ENCODE measurements around the gene SNRNP35.

Gene SNRNP35

DNA sequence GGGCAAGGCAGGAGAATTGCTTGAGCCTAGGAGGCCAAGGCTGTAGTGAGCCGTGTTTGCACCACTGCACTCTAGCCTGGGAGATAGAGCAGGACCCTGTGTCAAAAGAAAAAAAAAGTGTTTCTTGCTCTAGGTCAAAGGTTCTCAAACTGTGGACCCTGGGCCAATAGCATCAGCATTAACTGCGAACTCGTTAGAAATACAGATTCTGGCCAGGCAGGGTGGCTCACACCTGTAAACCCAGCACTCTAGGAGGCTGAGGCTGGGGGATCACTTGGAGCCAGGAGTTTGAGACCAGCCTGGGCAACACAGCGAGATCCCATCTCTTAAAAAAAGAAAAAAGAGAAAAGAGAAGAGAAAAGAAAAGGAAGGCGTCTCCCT, 22.3 kb upstream of the SNRNP35 start:
- no peak overlapping the region for H3K4me3 ChIP-seq (ENCODE audit: low read length)
- peak overlapping the region; percentile 99 for H3K4me2 ChIP-seq (ENCODE audit: low read length)
- DNase-seq: no peak
- WGBS (ENCODE audit: extremely low coverage, insufficient coverage, low lambda C conversion rate): no CpG with 5 or more reads among the region's 5 CpGs
- H4K8ac ChIP-seq (ENCODE audit: low read depth, low read length): no peak overlapping the region
- no peaks in the 10 kb centered on the region for H3K27me3 ChIP-seq (ENCODE audit: insufficient read depth, low read length, poor library complexity)
- H3K9ac ChIP-seq (ENCODE audit: low read length): peak overlapping the region; percentile 71
- no peaks in the 10 kb centered on the region for H3K36me3 ChIP-seq (ENCODE audit: control insufficient read depth, insufficient read depth, low read length)
- no peak overlapping the region for H3K27ac ChIP-seq (ENCODE audit: low read depth, low read length)
- no peak overlapping the region for H3K23ac ChIP-seq (ENCODE audit: low read length)
- no peak overlapping the region for H2BK120ac ChIP-seq (ENCODE audit: low read depth, low read length)
- H2AK5ac ChIP-seq (ENCODE audit: low read length): no peak overlapping the region
- H3K4me1 ChIP-seq (ENCODE audit: control insufficient read depth, low read depth, low read length): no peaks in the 10 kb centered on the region
- peak overlapping the region; percentile 89 for H3K56ac ChIP-seq (ENCODE audit: low read length)
- no peak overlapping the region for H3K4ac ChIP-seq (ENCODE audit: low read depth, low read length)
- H3K79me2 ChIP-seq (ENCODE audit: control insufficient read depth, insufficient read depth, low read length): no peaks in the 10 kb centered on the region
- H3K79me1 ChIP-seq (ENCODE audit: low read length): no peaks in the 10 kb centered on the region
- H2BK15ac ChIP-seq (replicated peaks; ENCODE audit: low read depth): no peak overlapping the region
- no peak overlapping the region for H4K5ac ChIP-seq (ENCODE audit: low read length)
- H2BK5ac ChIP-seq (ENCODE audit: low read length): no peak overlapping the region
- H3K18ac ChIP-seq (ENCODE audit: low read length): no peak overlapping the region

DNA sequence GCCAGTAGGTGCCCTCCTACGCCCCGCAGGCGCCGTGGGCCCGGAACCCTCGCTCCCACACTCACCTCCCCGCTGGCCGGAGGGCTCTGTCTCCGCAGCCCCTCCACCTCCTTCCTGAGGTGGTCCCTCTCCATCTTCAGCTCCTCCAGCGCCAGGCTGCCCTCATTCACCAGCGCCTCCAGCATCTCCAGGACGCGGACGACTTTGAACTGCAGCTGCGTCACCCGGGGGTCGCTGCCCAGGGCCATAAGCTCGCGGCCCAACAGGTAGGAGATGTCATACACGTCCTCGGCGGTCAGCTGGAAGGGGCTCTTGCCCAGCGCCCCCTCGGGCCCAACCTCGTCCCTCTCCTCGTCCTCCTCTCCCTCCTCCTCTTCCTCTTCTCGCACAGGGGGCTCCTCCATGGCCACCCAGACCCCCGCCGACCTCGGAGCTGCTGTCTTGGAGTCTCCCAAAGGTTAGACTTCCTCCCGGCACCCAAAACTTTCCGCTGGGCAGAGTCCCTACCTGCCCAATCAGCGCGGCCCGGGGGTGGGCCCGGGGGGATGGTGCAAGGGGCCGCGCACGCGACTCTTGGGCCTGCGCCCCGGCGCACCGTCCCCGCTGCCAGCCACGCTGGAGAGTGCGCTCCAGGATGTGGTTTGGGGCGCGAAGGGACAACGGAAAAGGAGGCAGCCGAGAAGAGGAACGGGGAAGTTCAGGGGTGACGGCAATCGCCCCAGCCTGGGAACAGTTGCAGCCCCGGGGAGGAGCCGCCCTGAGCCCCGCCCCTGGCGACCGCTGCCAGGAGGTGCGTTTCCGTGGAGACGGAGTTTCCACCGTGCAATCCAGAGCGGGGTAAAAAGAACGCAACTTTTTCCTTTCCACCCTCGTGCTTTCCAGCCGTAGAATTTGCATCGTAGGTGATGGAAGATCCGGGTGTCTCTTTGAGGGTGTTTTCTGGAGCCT, 21.6 kb upstream of the SNRNP35 start, which contains the start of gene RILPL2:
Gene RILPL2 (minus strand): TSS at position 668 of the 948 bp plus-strand sequence. CDS start 264 bp downstream, at position 404.
- no peak within 1 kb of the TSS for H2BK5ac ChIP-seq (ENCODE audit: low read length)
- peak; percentile 77 for DNase-seq
- H3K79me2 ChIP-seq (ENCODE audit: control insufficient read depth, insufficient read depth, low read length): no peaks in the 10 kb centered on the region
- H3K27me3 ChIP-seq (ENCODE audit: insufficient read depth, low read length, poor library complexity): no peaks in the 10 kb centered on the region
- no peak within 1 kb of the TSS for H4K8ac ChIP-seq (ENCODE audit: low read depth, low read length)
- H2AK5ac ChIP-seq (ENCODE audit: low read length): no peak within 1 kb of the TSS
- H4K5ac ChIP-seq (ENCODE audit: low read length): no peak within 1 kb of the TSS
- H2BK120ac ChIP-seq (ENCODE audit: low read depth, low read length): no peak within 1 kb of the TSS
- H3K36me3 ChIP-seq (ENCODE audit: control insufficient read depth, insufficient read depth, low read length): no peaks in the 10 kb centered on the region
- H3K18ac ChIP-seq (ENCODE audit: low read length): no peak within 1 kb of the TSS
- H3K27ac ChIP-seq (ENCODE audit: low read depth, low read length): no peak within 1 kb of the TSS
- H3K79me1 ChIP-seq (ENCODE audit: low read length): no peaks in the 10 kb centered on the region
- H3K56ac ChIP-seq (ENCODE audit: low read length): peak within 1 kb of the TSS; percentile 89
- no peak within 1 kb of the TSS for H3K4ac ChIP-seq (ENCODE audit: low read depth, low read length)
- peak within 1 kb of the TSS; percentile 71 for H3K9ac ChIP-seq (ENCODE audit: low read length)
- no peaks in the 10 kb centered on the region for H3K4me1 ChIP-seq (ENCODE audit: control insufficient read depth, low read depth, low read length)
- H3K4me3 ChIP-seq (ENCODE audit: low read length): peak within 1 kb of the TSS; percentile 68
- no CpG with 5 or more reads among the region's 69 CpGs for WGBS (ENCODE audit: extremely low coverage, insufficient coverage, low lambda C conversion rate)
- H2BK15ac ChIP-seq (replicated peaks; ENCODE audit: low read depth): no peak within 1 kb of the TSS
- H3K4me2 ChIP-seq (ENCODE audit: low read length): peak within 1 kb of the TSS; percentile 99
- H3K23ac ChIP-seq (ENCODE audit: low read length): peak within 1 kb of the TSS; percentile 15

GRCh38 chr12:123441523-123442164, 16.3 kb upstream of the SNRNP35 start:
- H2AK5ac ChIP-seq (ENCODE audit: low read length): no peak overlapping the region
- H3K4ac ChIP-seq (ENCODE audit: low read depth, low read length): no peak overlapping the region
- no peak overlapping the region for H3K9ac ChIP-seq (ENCODE audit: low read length)
- H3K56ac ChIP-seq (ENCODE audit: low read length): no peak overlapping the region
- WGBS (ENCODE audit: extremely low coverage, insufficient coverage, low lambda C conversion rate): no CpG with 5 or more reads among the region's 13 CpGs
- H3K18ac ChIP-seq (ENCODE audit: low read length): no peak overlapping the region
- no peak overlapping the region for H2BK5ac ChIP-seq (ENCODE audit: low read length)
- no peak overlapping the region for H3K23ac ChIP-seq (ENCODE audit: low read length)
- no peak overlapping the region for H3K4me2 ChIP-seq (ENCODE audit: low read length)
- no peak overlapping the region for H2BK120ac ChIP-seq (ENCODE audit: low read depth, low read length)
- no peaks in the 10 kb centered on the region for H3K36me3 ChIP-seq (ENCODE audit: control insufficient read depth, insufficient read depth, low read length)
- H3K79me1 ChIP-seq (ENCODE audit: low read length): no peaks in the 10 kb centered on the region
- no peaks in the 10 kb centered on the region for H3K79me2 ChIP-seq (ENCODE audit: control insufficient read depth, insufficient read depth, low read length)
- H3K4me1 ChIP-seq (ENCODE audit: control insufficient read depth, low read depth, low read length): no peaks in the 10 kb centered on the region
- no peak for DNase-seq
- H4K8ac ChIP-seq (ENCODE audit: low read depth, low read length): no peak overlapping the region
- H4K5ac ChIP-seq (ENCODE audit: low read length): no peak overlapping the region
- H3K27me3 ChIP-seq (ENCODE audit: insufficient read depth, low read length, poor library complexity): no peaks in the 10 kb centered on the region
- H2BK15ac ChIP-seq (replicated peaks; ENCODE audit: low read depth): no peak overlapping the region
- H3K27ac ChIP-seq (ENCODE audit: low read depth, low read length): no peak overlapping the region
- no peak overlapping the region for H3K4me3 ChIP-seq (ENCODE audit: low read length)

DNA sequence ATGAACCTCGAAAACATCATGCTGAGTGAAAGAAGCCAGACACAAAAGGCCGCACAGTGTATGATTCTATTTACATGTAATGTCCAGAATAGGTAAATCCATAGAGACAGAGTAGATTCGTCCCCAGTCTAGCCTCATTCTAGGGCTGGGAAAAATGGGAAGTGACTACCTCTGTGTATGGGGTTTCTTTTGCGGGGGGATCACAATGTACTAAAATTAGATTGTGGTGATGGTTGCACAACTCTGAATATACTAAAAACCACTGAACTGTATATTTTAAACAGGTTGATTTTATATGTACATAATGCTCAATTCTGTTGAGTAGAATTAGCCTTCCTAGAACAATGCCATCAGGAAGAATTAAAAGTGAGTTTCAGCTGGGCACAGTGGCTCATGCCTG, 15.2 kb upstream of the SNRNP35 start:
- Histone ChIP-seq H2AK5ac (ENCODE audit: low read length) (no peak overlapping the region), H2BK120ac (ENCODE audit: low read depth, low read length) (no peak overlapping the region), H2BK15ac (replicated peaks; ENCODE audit: low read depth) (no peak overlapping the region), H3K4ac (ENCODE audit: low read depth, low read length) (no peak overlapping the region), H3K23ac (ENCODE audit: low read length) (no peak overlapping the region), H2BK5ac (ENCODE audit: low read length) (no peak overlapping the region), H3K4me2 (ENCODE audit: low read length) (no peak overlapping the region), H3K9ac (ENCODE audit: low read length) (no peak overlapping the region), H3K18ac (ENCODE audit: low read length) (no peak overlapping the region), H3K27ac (ENCODE audit: low read depth, low read length) (no peak overlapping the region), H4K5ac (ENCODE audit: low read length) (no peak overlapping the region), H3K79me1 (ENCODE audit: low read length) (no peaks in the 10 kb centered on the region), H3K79me2 (ENCODE audit: control insufficient read depth, insufficient read depth, low read length) (no peaks in the 10 kb centered on the region), H3K4me1 (ENCODE audit: control insufficient read depth, low read depth, low read length) (no peaks in the 10 kb centered on the region), H3K27me3 (ENCODE audit: insufficient read depth, low read length, poor library complexity) (no peaks in the 10 kb centered on the region), H4K8ac (ENCODE audit: low read depth, low read length) (no peak overlapping the region), H3K56ac (ENCODE audit: low read length) (no peak overlapping the region), H3K36me3 (ENCODE audit: control insufficient read depth, insufficient read depth, low read length) (no peaks in the 10 kb centered on the region), H3K4me3 (ENCODE audit: low read length) (no peak overlapping the region)
- no CpG with 5 or more reads among the region's 4 CpGs for WGBS (ENCODE audit: extremely low coverage, insufficient coverage, low lambda C conversion rate)
- DNase-seq: no peak

GRCh38 chr12:123444092-123445026, 13.6 kb upstream of the SNRNP35 start:
- Histone ChIP-seq H4K5ac (ENCODE audit: low read length) (no peak overlapping the region), H3K79me1 (ENCODE audit: low read length) (no peaks in the 10 kb centered on the region), H2BK120ac (ENCODE audit: low read depth, low read length) (no peak overlapping the region), H2BK5ac (ENCODE audit: low read length) (no peak overlapping the region), H3K9ac (ENCODE audit: low read length) (no peak overlapping the region), H2BK15ac (replicated peaks; ENCODE audit: low read depth) (no peak overlapping the region), H3K79me2 (ENCODE audit: control insufficient read depth, insufficient read depth, low read length) (no peaks in the 10 kb centered on the region), H3K23ac (ENCODE audit: low read length) (no peak overlapping the region), H2AK5ac (ENCODE audit: low read length) (no peak overlapping the region), H3K4me2 (ENCODE audit: low read length) (no peak overlapping the region), H3K4ac (ENCODE audit: low read depth, low read length) (no peak overlapping the region), H3K56ac (ENCODE audit: low read length) (no peak overlapping the region), H3K18ac (ENCODE audit: low read length) (no peak overlapping the region), H3K27me3 (ENCODE audit: insufficient read depth, low read length, poor library complexity) (no peaks in the 10 kb centered on the region), H3K4me3 (ENCODE audit: low read length) (no peak overlapping the region), H3K4me1 (ENCODE audit: control insufficient read depth, low read depth, low read length) (no peaks in the 10 kb centered on the region), H3K36me3 (ENCODE audit: control insufficient read depth, insufficient read depth, low read length) (no peaks in the 10 kb centered on the region), H3K27ac (ENCODE audit: low read depth, low read length) (no peak overlapping the region), H4K8ac (ENCODE audit: low read depth, low read length) (no peak overlapping the region)
- no peak for DNase-seq
- WGBS (ENCODE audit: extremely low coverage, insufficient coverage, low lambda C conversion rate): no CpG with 5 or more reads among the region's 8 CpGs

Measured in mesendoderm (in vitro differentiated cells).